Trophoblast cell (in vitro differentiated cells and primary cell): ENCODE data around the gene OR6Y1. TPM values are rescaled to one million over a fixed set of nuclear protein-coding genes. Genes with fewer than 3 reads are reported as not detected.

Experiments
- DNase-seq, 2 donors: peaks; one replicate each; pipeline ENCODE4 v3.0.0-alpha.2; 2016
- H2AFZ ChIP-seq: 2 replicates; pipeline ENCODE4 v1.6.1; 2013; ENCODE audit warnings: low read length, moderate library complexity, mild to moderate bottlenecking; ENCODE audit not compliant: insufficient read depth, poor library complexity
- H2AK5ac ChIP-seq: 2 replicates; pipeline ENCODE4 v1.6.1; 2013; ENCODE audit warnings: mild to moderate bottlenecking, low read length
- H2BK120ac ChIP-seq: 2 replicates; pipeline ENCODE4 v1.6.1; 2013; ENCODE audit warnings: low read length, mild to moderate bottlenecking, moderate library complexity; ENCODE audit not compliant: insufficient read depth, poor library complexity
- H2BK12ac ChIP-seq: 2 replicates; pipeline ENCODE4 v1.6.1; 2013; ENCODE audit warnings: mild to moderate bottlenecking, low read length, moderate library complexity
- H2BK5ac ChIP-seq: 2 replicates; pipeline ENCODE4 v1.6.1; 2013; ENCODE audit warnings: low read length, low read depth, moderate library complexity, mild to moderate bottlenecking; ENCODE audit not compliant: poor library complexity
- H3K14ac ChIP-seq: 2 replicates; pipeline ENCODE4 v1.6.1; 2013; ENCODE audit warnings: mild to moderate bottlenecking, low read length
- H3K18ac ChIP-seq: 2 replicates; pipeline ENCODE4 v1.6.1; 2013; ENCODE audit warnings: mild to moderate bottlenecking, low read length
- H3K23ac ChIP-seq: 2 replicates; pipeline ENCODE4 v1.6.1; 2013; ENCODE audit warnings: low read length
- H3K27ac ChIP-seq: 2 replicates; pipeline ENCODE4 v1.5.1; 2013; ENCODE audit warnings: low read depth, mild to moderate bottlenecking, inconsistent platforms, low read length, moderate library complexity
- H3K27me3 ChIP-seq: 2 replicates; pipeline ENCODE4 v1.6.1; 2013; ENCODE audit warnings: inconsistent platforms, mild to moderate bottlenecking, low read length, moderate library complexity; ENCODE audit not compliant: insufficient read depth
- H3K36me3 ChIP-seq, 2 experiments: 1 replicate in 1 of 2; 2 replicates in 1 of 2; pipeline ENCODE4 v1.6.1; 2013; ENCODE audit warnings: low read length in 2 of 2, mild to moderate bottlenecking in 2 of 2, moderate library complexity in 1 of 2; ENCODE audit not compliant: insufficient read depth in 2 of 2, control insufficient read depth in 1 of 2
- H3K4ac ChIP-seq: 2 replicates; pipeline ENCODE4 v1.6.1; 2013; ENCODE audit warnings: low read depth, mild to moderate bottlenecking, low read length, moderate library complexity
- H3K4me1 ChIP-seq, 2 experiments: 1 replicate in 1 of 2; 2 replicates in 1 of 2; pipeline ENCODE4 v1.6.1; 2013; ENCODE audit warnings: low read length in 2 of 2, mild to moderate bottlenecking in 2 of 2, moderate library complexity in 1 of 2; ENCODE audit not compliant: insufficient read depth in 2 of 2, control insufficient read depth in 1 of 2
- H3K4me2 ChIP-seq: 2 replicates; pipeline ENCODE4 v1.6.1; 2013; ENCODE audit warnings: inconsistent platforms, mild to moderate bottlenecking, low read length, moderate library complexity
- H3K4me3 ChIP-seq: 2 replicates; pipeline ENCODE4 v1.5.1; 2013; ENCODE audit warnings: mild to moderate bottlenecking, low read depth, low read length, inconsistent platforms
- H3K79me1 ChIP-seq: one replicate; pipeline ENCODE4 v1.6.1; 2013; ENCODE audit warnings: low read length
- H3K79me2 ChIP-seq: 2 replicates; pipeline ENCODE4 v1.6.1; 2013; ENCODE audit warnings: low read length, mild to moderate bottlenecking; ENCODE audit not compliant: control insufficient read depth, insufficient read depth, poor library complexity
- H3K9ac ChIP-seq: 2 replicates; pipeline ENCODE4 v1.6.1; 2013; ENCODE audit warnings: mild to moderate bottlenecking, low read length
- H3K9me3 ChIP-seq: 2 replicates; pipeline ENCODE4 v1.6.1; 2013; ENCODE audit warnings: low read depth, mild to moderate bottlenecking, control low read depth, inconsistent platforms, low read length; ENCODE audit not compliant: insufficient read depth
- H4K12ac ChIP-seq: 2 replicates; pipeline ENCODE4 v1.6.1; 2013; ENCODE audit warnings: low read depth, mild to moderate bottlenecking, low read length, moderate library complexity
- H4K8ac ChIP-seq: 2 replicates; pipeline ENCODE4 v1.6.1; 2013; ENCODE audit warnings: low read depth, mild to moderate bottlenecking, low read length, moderate library complexity
- H4K91ac ChIP-seq: one replicate; pipeline ENCODE4 v1.6.1; 2013; ENCODE audit warnings: low read depth, mild to moderate bottlenecking, low read length, moderate library complexity
- WGBS: extraction: QIAGEN DNeasy Blood & Tissue Kit; methylation state at CpG from one replicate; pipeline ENCODE4 v1.1.7; 2013; ENCODE audit warnings: missing lambda C conversion rate; ENCODE audit not compliant: insufficient read length, insufficient coverage; ENCODE audit errors: extremely low coverage; 5-methylcytosine and 5-hydroxymethylcytosine counted together
- polyA plus RNA-seq: library from polyadenylated mRNA; stranded (reverse); fragments of 200-250 nt; gene quantifications from 2 replicates; pipeline ENCODE4 v1.2.3, GENCODE V29; 2013

OR6Y1 gene
- polyA plus RNA-seq: not detected in 2 replicates

- Histone ChIP-seq H2AK5ac (no peak within 1 kb of the TSS), H3K4ac (no peak within 1 kb of the TSS), H3K4me3 (no peak within 1 kb of the TSS), H4K91ac (no peak within 1 kb of the TSS), H3K79me2 (no peaks in the 10 kb centered on the region), H3K36me3 (no peaks in the 10 kb centered on the region), H2BK5ac (no peak within 1 kb of the TSS), H2AFZ (no peak within 1 kb of the TSS), H4K8ac (no peak within 1 kb of the TSS), H3K27ac (no peak within 1 kb of the TSS), H2BK120ac (no peak within 1 kb of the TSS), H3K79me1 (no peaks in the 10 kb centered on the region), H3K9me3 (no peaks in the 10 kb centered on the region), H3K4me1 (no peaks in the 10 kb centered on the region), H3K9ac (no peak within 1 kb of the TSS), H4K12ac (no peak within 1 kb of the TSS), H3K4me2 (no peak within 1 kb of the TSS), H3K27me3 (no peaks in the 10 kb centered on the region), H3K14ac (no peak within 1 kb of the TSS), H3K18ac (no peak within 1 kb of the TSS), H3K23ac (no peak within 1 kb of the TSS), H2BK12ac (no peak within 1 kb of the TSS)
- DNase-seq: no peak
- no CpG with 5 or more reads among the region's 3 CpGs for WGBS
Observed at GRCh38 chr1:158554352-158554751, at the start of gene OR6Y1. TSS of gene OR6Y1 (minus strand) at chr1:158554405. CDS start at chr1:158548105, 6,300 bp downstream.

- Histone ChIP-seq H3K14ac (no peak overlapping the region), H2BK5ac (no peak overlapping the region), H2AK5ac (no peak overlapping the region), H4K91ac (no peak overlapping the region), H4K8ac (no peak overlapping the region), H2BK120ac (no peak overlapping the region), H3K23ac (no peak overlapping the region), H3K4ac (no peak overlapping the region), H3K36me3 (no peaks in the 10 kb centered on the region), H2AFZ (no peak overlapping the region), H3K4me1 (no peaks in the 10 kb centered on the region), H4K12ac (no peak overlapping the region), H2BK12ac (no peak overlapping the region), H3K27me3 (no peaks in the 10 kb centered on the region), H3K79me2 (no peaks in the 10 kb centered on the region), H3K27ac (no peak overlapping the region), H3K4me2 (no peak overlapping the region), H3K79me1 (no peaks in the 10 kb centered on the region), H3K9me3 (peaks cover 8% of the 10 kb centered on the region), H3K4me3 (no peak overlapping the region), H3K18ac (no peak overlapping the region), H3K9ac (no peak overlapping the region)
- DNase-seq: no peak
- no CpG with 5 or more reads among the region's 2 CpGs for WGBS
Observed at GRCh38 chr1:158600735-158601134, 46.5 kb upstream of the OR6Y1 start.

GRCh38 chr1:158586942-158587341 is 32.7 kb upstream of the OR6Y1 start:
- Histone ChIP-seq H3K79me2 (no peaks in the 10 kb centered on the region), H3K27me3 (no peaks in the 10 kb centered on the region), H3K79me1 (no peaks in the 10 kb centered on the region), H3K18ac (no peak overlapping the region), H3K14ac (no peak overlapping the region), H3K4ac (no peak overlapping the region), H3K4me2 (no peak overlapping the region), H2AK5ac (no peak overlapping the region), H4K8ac (no peak overlapping the region), H3K9me3 (peaks cover 2% of the 10 kb centered on the region), H3K27ac (no peak overlapping the region), H3K23ac (no peak overlapping the region), H2BK5ac (no peak overlapping the region), H4K12ac (no peak overlapping the region), H4K91ac (no peak overlapping the region), H3K9ac (no peak overlapping the region), H2BK120ac (no peak overlapping the region), H2AFZ (no peak overlapping the region), H3K4me1 (no peaks in the 10 kb centered on the region), H2BK12ac (no peak overlapping the region), H3K4me3 (no peak overlapping the region), H3K36me3 (no peaks in the 10 kb centered on the region)
- WGBS: no CpG with 5 or more reads among the region's 1 CpG
- DNase-seq: no peak

- no peak overlapping the region for H3K4ac ChIP-seq
- no peaks in the 10 kb centered on the region for H3K79me2 ChIP-seq
- no peak overlapping the region for H4K12ac ChIP-seq
- H3K4me2 ChIP-seq: no peak overlapping the region
- H3K27ac ChIP-seq: no peak overlapping the region
- WGBS: no CpG with 5 or more reads among the region's 4 CpGs
- no peaks in the 10 kb centered on the region for H3K4me1 ChIP-seq
- no peaks in the 10 kb centered on the region for H3K36me3 ChIP-seq
- no peaks in the 10 kb centered on the region for H3K79me1 ChIP-seq
- no peak overlapping the region for H4K8ac ChIP-seq
- H3K14ac ChIP-seq: no peak overlapping the region
- H2BK12ac ChIP-seq: no peak overlapping the region
- no peak overlapping the region for H3K4me3 ChIP-seq
- no peak overlapping the region for H2AFZ ChIP-seq
- H3K23ac ChIP-seq: no peak overlapping the region
- no peak overlapping the region for H2BK5ac ChIP-seq
- no peak overlapping the region for H4K91ac ChIP-seq
- peaks cover 2% of the 10 kb centered on the region for H3K9me3 ChIP-seq
- no peak overlapping the region for H2AK5ac ChIP-seq
- no peak overlapping the region for H3K18ac ChIP-seq
- H3K27me3 ChIP-seq: no peaks in the 10 kb centered on the region
- no peak for DNase-seq
- H3K9ac ChIP-seq: no peak overlapping the region
- H2BK120ac ChIP-seq: no peak overlapping the region
Observed at GRCh38 chr1:158583962-158584361, 29.8 kb upstream of the OR6Y1 start.
